Neutrophil (primary cell): ENCODE measurements around the gene ZNF441.
"Not testable (repeated sequence)": the region's sequence is repeated elsewhere in the genome, so short reads cannot be mapped to it uniquely, and the experiment has no call there.

Experiments
- H3K27ac ChIP-seq: fragments of 200-600 bp; sonication (generic); 2 replicates; pipeline ENCODE4 v1.5.1; 2016; ENCODE audit warnings: mild to moderate bottlenecking, moderate library complexity
- H3K27me3 ChIP-seq: fragments of 200-600 bp; sonication (generic); 2 replicates; pipeline ENCODE4 v1.6.0; 2016; ENCODE audit warnings: mild to moderate bottlenecking
- H3K36me3 ChIP-seq: fragments of 200-600 bp; sonication (generic); 2 replicates; pipeline ENCODE4 v1.5.1; 2017
- H3K4me1 ChIP-seq, 2 experiments: fragments of 200-600 bp in 1 of 2; sonication (generic) in 1 of 2; 1 replicate in 1 of 2; 2 replicates in 1 of 2; pipeline versions ENCODE4 v1.5.1 to v1.6.1; 2013 to 2016; ENCODE audit warnings: low read depth in 1 of 2, low read length in 1 of 2, mild to moderate bottlenecking in 1 of 2, moderate library complexity in 1 of 2; ENCODE audit not compliant: control insufficient read depth in 1 of 2, insufficient read depth in 1 of 2
- H3K4me3 ChIP-seq, 2 experiments: fragments of 200-600 bp in 1 of 2; sonication (generic) in 1 of 2; 1 replicate in 1 of 2; 2 replicates in 1 of 2; pipeline ENCODE4 v1.5.1; 2013 to 2016; ENCODE audit warnings: low read depth in 1 of 2, low read length in 1 of 2, mild to moderate bottlenecking in 1 of 2, moderate library complexity in 1 of 2
- H3K9me3 ChIP-seq: fragments of 200-600 bp; sonication (generic); 2 replicates; pipeline ENCODE4 v1.5.1; 2016
- CTCF ChIP-seq: fragments of 200-600 bp; sonication (generic); IDR thresholded peaks from 2 replicates; pipeline ENCODE4 v1.5.1; 2016; ENCODE audit warnings: antibody characterized with exemption

The ZNF441 gene

GRCh38 chr19:11763611-11764010, 3.2 kb upstream of the ZNF441 start:
- Histone ChIP-seq H3K9me3 (no peaks in the 10 kb centered on the region), H3K27me3 (peaks cover 20% of the 10 kb centered on the region), H3K27ac (no peak overlapping the region), H3K36me3 (no peaks in the 10 kb centered on the region), H3K4me1 (peaks cover 13 to 16% of the 10 kb centered on the region in 2 experiments), H3K4me3 (no peak overlapping the region)
- TF ChIP-seq CTCF, result no peak

GRCh38 chr19:11767633-11768133, 883 bp downstream of the ZNF441 start:
- Histone ChIP-seq H3K27ac (peak overlapping the region; percentile 73), H3K4me3 (peak overlapping the region; percentile 80 to 83), H3K4me1 (peaks cover 13 to 16% of the 10 kb centered on the region in 2 experiments), H3K36me3 (no peaks in the 10 kb centered on the region), H3K27me3 (peaks cover 20% of the 10 kb centered on the region), H3K9me3 (peaks cover 12% of the 10 kb centered on the region)
- no peak for TF ChIP-seq CTCF

GRCh38 chr19:11769995-11770394, 3.2 kb downstream of the ZNF441 start:
- no peak overlapping the region for H3K27ac ChIP-seq
- no peak overlapping the region for H3K4me3 ChIP-seq
- H3K9me3 ChIP-seq, result peaks cover 18% of the 10 kb centered on the region
- H3K27me3 ChIP-seq, result peaks cover 8% of the 10 kb centered on the region
- H3K36me3 ChIP-seq, result no peaks in the 10 kb centered on the region
- peaks cover 13 to 16% of the 10 kb centered on the region in 2 experiments for H3K4me1 ChIP-seq
- no peak for TF ChIP-seq CTCF

- not testable (repeated sequence) for H3K27ac ChIP-seq, H3K4me3 ChIP-seq, H3K27me3 ChIP-seq, H3K36me3 ChIP-seq
- peaks cover 10 to 13% of the 10 kb centered on the region in 2 experiments for H3K4me1 ChIP-seq
- H3K9me3 ChIP-seq, result peaks cover 23% of the 10 kb centered on the region
These were observed 4.7 kb downstream of the ZNF441 start for GRCh38 chr19:11771520-11771919.

- H3K27me3 ChIP-seq, H3K4me3 ChIP-seq, H3K27ac ChIP-seq, H3K4me1 ChIP-seq: not testable (repeated sequence)
- Histone ChIP-seq H3K36me3 (peaks cover 39% of the 10 kb centered on the region), H3K9me3 (peaks cover 56% of the 10 kb centered on the region)
These were observed 9.9 kb downstream of the ZNF441 start for GRCh38 chr19:11776669-11777068.

GRCh38 chr19:11780431-11781020, 13.7 kb downstream of the ZNF441 start:
- Histone ChIP-seq H3K4me3 (no peak overlapping the region), H3K4me1 (no peaks in the 10 kb centered on the region), H3K36me3 (peaks cover 39% of the 10 kb centered on the region), H3K9me3 (peaks cover 79% of the 10 kb centered on the region), H3K27ac (no peak overlapping the region), H3K27me3 (no peaks in the 10 kb centered on the region)
- no peak for TF ChIP-seq CTCF
